ENCODE measurements around the gene ELK1. TPM values are rescaled to one million over a fixed set of nuclear protein-coding genes. Genes with fewer than 3 reads are reported as not detected.
A peak's percentile ranks its signal among the peaks of the same experiment; 100 is the strongest.
"Not testable (repeated sequence)": the region's sequence is repeated elsewhere in the genome, so short reads cannot be mapped to it uniquely, and the experiment has no call there.

The ELK1 gene
- total and polyA plus RNA-seq, 9 donors = 15.3 to 29.9 (median 24.7) TPM

DNA sequence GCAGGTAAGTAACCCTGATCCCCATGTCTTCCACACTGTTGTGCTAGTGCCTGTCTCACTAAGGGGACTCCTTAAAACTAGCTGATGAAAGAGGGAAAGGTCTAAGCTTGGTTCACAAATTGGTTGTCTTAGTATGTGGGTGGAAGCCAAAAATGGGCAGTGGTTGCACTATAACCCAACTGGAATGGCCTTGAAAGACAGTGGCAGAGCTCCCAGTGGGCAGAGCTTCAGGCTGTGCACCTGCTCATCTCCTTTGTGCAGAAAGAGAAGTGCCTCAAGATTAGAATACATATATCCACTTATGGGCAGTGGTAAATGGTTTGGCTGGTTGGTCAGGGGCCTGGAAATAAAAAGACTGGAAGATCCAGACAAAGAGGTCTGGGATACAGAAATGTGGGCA lies 37.9 kb downstream of the ELK1 start:
- Histone ChIP-seq H3K27me3 (ENCODE audit: control insufficient read depth, insufficient read depth, low read length) (peaks cover 8% of the 10 kb centered on the region), H3K36me3 (ENCODE audit: control insufficient read depth, insufficient read depth, low read length) (no peaks in the 10 kb centered on the region), H3K27ac (ENCODE audit: low read length) (no peak overlapping the region), H3K4me3 (ENCODE audit: low read length) (no peak overlapping the region), H3K4me1 (ENCODE audit: control insufficient read depth, insufficient read depth, low read length) (no peaks in the 10 kb centered on the region), H3K9me3 (replicated peaks; ENCODE audit: control insufficient read depth, low read depth, low read length) (no peaks in the 10 kb centered on the region)
- DNase-seq = no peak

DNA sequence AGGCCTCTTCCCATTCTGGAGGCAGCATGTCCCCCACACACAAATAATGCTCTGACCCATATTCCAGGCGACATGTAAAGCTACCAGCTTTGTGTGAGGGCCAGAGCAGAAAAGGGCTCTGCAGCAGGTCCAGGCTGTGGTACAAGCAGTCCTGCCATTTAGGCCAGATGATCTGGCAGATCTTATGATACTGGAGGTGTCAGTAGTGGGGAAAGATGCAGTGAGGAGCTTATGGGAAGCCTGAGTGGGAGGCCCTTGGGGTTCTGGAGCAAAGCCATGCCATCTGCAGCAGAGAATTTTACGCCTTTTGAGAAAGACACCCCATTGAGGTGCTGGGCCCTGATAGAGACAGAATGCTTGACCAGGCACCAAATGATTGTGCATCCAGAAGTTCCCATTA lies 38.4 kb downstream of the ELK1 start:
- Histone ChIP-seq H3K36me3 (ENCODE audit: control insufficient read depth, insufficient read depth, low read length) (no peaks in the 10 kb centered on the region), H3K4me1 (ENCODE audit: control insufficient read depth, insufficient read depth, low read length) (no peaks in the 10 kb centered on the region), H3K4me3 (ENCODE audit: low read length) (no peak overlapping the region), H3K27ac (ENCODE audit: low read length) (no peak overlapping the region), H3K27me3 (ENCODE audit: control insufficient read depth, insufficient read depth, low read length) (peaks cover 8% of the 10 kb centered on the region), H3K9me3 (replicated peaks; ENCODE audit: control insufficient read depth, low read depth, low read length) (no peaks in the 10 kb centered on the region)
- 69% methylated on average over 1 of the region's 2 CpGs for WGBS (ENCODE audit: insufficient coverage)
- no peak for DNase-seq

DNA sequence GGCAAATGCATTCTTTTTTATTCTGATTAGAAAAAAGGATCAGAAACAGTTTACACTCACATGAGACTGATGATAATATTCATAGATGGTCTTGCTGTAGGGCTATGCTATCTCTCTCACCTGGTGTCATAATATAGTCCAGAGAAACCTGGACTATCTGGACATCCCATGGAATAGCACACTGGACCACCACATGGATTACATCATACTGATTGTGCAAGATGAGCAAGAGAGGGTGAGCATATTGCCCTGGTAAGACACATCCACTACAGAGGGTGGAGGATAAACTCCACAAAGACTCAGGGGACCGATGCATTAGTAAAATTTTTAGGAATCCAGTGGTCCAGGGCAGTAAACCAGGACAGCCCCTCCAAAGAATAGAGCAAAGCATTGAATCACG lies 38.9 kb downstream of the ELK1 start:
- Histone ChIP-seq H3K4me3 (ENCODE audit: low read length) (no peak overlapping the region), H3K27me3 (ENCODE audit: control insufficient read depth, insufficient read depth, low read length) (peaks cover 8% of the 10 kb centered on the region), H3K36me3 (ENCODE audit: control insufficient read depth, insufficient read depth, low read length) (no peaks in the 10 kb centered on the region), H3K27ac (ENCODE audit: low read length) (no peak overlapping the region), H3K9me3 (replicated peaks; ENCODE audit: control insufficient read depth, low read depth, low read length) (no peaks in the 10 kb centered on the region), H3K4me1 (ENCODE audit: control insufficient read depth, insufficient read depth, low read length) (no peaks in the 10 kb centered on the region)
- WGBS (ENCODE audit: insufficient coverage) = no CpG with 5 or more reads among the region's 2 CpGs
- no peak for DNase-seq

DNA sequence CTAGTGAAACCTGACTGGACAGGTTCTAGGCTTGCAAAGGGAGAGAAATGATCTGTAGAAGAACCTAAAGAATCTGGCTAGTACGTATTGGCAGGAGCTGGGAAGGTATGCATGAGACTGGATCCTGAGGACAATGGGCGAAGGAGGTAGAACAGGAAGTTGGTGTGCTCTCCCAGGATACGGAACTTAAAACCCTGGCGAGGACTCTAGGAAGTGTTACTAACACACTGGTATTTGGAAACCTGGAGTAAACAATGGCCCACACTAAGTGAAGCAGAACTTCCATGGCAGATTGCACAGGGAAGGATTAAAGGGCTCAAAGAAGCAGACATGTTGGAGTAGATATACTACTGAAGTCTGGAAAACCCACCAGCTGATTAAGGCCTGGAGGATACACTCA lies 39.9 kb downstream of the ELK1 start:
- 69% methylated on average over 3 of the region's 4 CpGs for WGBS (ENCODE audit: insufficient coverage)
- DNase-seq = no peak
- no peak overlapping the region for H3K27ac ChIP-seq (ENCODE audit: low read length)
- H3K4me3 ChIP-seq (ENCODE audit: low read length) = no peak overlapping the region
- H3K9me3 ChIP-seq (replicated peaks; ENCODE audit: control insufficient read depth, low read depth, low read length) = no peaks in the 10 kb centered on the region
- peaks cover 8% of the 10 kb centered on the region for H3K27me3 ChIP-seq (ENCODE audit: control insufficient read depth, insufficient read depth, low read length)
- no peaks in the 10 kb centered on the region for H3K36me3 ChIP-seq (ENCODE audit: control insufficient read depth, insufficient read depth, low read length)
- no peaks in the 10 kb centered on the region for H3K4me1 ChIP-seq (ENCODE audit: control insufficient read depth, insufficient read depth, low read length)

DNA sequence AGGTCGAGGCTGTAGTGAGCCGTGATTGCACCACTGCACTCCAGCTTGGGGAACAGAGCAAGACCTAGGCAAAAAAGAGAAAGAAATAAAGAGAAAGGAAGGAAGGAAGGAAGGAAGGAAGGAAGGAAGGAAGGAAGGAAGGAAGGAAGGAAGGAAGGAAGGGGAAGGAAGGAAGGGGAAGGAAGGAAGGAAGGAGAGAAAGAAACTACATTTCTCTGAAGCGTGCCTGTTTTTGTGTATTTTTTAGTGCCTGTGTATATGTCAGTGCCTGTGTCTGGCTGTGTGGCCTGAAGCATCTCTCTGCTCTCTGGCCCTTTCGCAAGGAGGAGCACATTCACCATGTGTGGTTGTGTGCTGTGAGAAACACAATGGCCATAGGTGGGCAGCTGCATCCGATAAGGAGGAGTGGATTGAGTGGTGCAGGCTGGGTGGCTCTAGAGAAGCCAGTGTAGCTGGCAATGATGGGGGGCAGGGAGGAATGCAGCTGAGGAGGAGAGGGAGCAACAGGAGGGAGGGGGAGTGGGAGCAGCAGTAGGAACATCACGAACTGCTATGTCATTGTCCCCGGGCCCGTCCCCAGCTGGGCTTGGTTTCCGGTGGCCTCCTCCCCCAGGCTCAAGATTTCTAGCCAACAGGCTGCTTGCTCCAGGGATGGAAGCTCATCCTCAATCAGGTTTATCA lies 42.1 kb downstream of the ELK1 start:
- no peak overlapping the region for H3K4me3 ChIP-seq (ENCODE audit: low read length)
- no peaks in the 10 kb centered on the region for H3K36me3 ChIP-seq (ENCODE audit: control insufficient read depth, insufficient read depth, low read length)
- H3K9me3 ChIP-seq (replicated peaks; ENCODE audit: control insufficient read depth, low read depth, low read length) = no peaks in the 10 kb centered on the region
- DNase-seq = no peak
- H3K27ac ChIP-seq (ENCODE audit: low read length) = no peak overlapping the region
- peaks cover 1% of the 10 kb centered on the region for H3K27me3 ChIP-seq (ENCODE audit: control insufficient read depth, insufficient read depth, low read length)
- no peaks in the 10 kb centered on the region for H3K4me1 ChIP-seq (ENCODE audit: control insufficient read depth, insufficient read depth, low read length)
- 73% methylated on average over 6 of the region's 9 CpGs for WGBS (ENCODE audit: insufficient coverage)

DNA sequence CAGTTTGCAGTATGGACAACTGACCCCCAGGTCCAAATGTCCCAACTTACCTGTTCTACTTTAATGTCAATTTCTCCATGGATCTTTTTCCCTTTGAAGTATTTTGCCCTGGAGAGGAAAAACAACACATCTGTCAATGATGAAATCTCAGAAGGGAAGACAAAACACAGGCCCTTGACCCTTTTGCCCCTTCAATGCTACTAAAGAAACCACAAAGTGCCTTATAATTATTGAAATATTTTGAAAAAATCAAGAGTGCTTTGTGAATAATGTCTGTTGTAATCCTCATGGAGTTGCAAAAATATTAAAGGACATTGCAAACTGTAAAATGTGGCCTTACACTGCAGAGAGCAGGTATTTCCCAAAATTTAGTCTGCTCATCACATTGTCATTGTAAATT lies 43.3 kb downstream of the ELK1 start:
- Histone ChIP-seq H3K9me3 (replicated peaks; ENCODE audit: control insufficient read depth, low read depth, low read length) (no peaks in the 10 kb centered on the region), H3K4me1 (ENCODE audit: control insufficient read depth, insufficient read depth, low read length) (no peaks in the 10 kb centered on the region), H3K27ac (ENCODE audit: low read length) (no peak overlapping the region), H3K36me3 (ENCODE audit: control insufficient read depth, insufficient read depth, low read length) (no peaks in the 10 kb centered on the region), H3K4me3 (ENCODE audit: low read length) (no peak overlapping the region), H3K27me3 (ENCODE audit: control insufficient read depth, insufficient read depth, low read length) (no peaks in the 10 kb centered on the region)
- DNase-seq = no peak

DNA sequence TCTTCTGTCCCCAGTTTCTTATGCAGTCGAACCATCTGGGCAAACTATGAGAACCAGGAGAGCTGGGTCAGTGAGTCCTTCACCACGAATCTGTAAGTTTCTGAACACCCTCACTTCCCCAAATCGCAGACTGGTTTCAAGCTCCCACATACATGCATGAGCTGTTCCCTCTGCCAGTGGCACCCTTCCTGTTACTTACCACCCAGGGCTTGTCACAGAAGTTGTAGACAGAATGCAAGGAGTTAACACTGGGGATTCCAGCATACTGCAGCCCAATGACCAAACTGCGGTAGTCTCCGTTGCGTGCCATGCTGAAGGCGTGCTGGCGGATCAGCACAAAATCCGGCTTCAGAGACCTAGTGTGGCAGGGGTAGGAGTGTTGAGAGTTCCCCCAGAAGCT lies 45.3 kb downstream of the ELK1 start:
- DNase-seq = no peak
- WGBS (ENCODE audit: insufficient coverage) = 69% methylated on average over 6 of the region's 9 CpGs
- no peaks in the 10 kb centered on the region for H3K4me1 ChIP-seq (ENCODE audit: control insufficient read depth, insufficient read depth, low read length)
- H3K9me3 ChIP-seq (replicated peaks; ENCODE audit: control insufficient read depth, low read depth, low read length) = no peaks in the 10 kb centered on the region
- no peaks in the 10 kb centered on the region for H3K27me3 ChIP-seq (ENCODE audit: control insufficient read depth, insufficient read depth, low read length)
- no peak overlapping the region for H3K4me3 ChIP-seq (ENCODE audit: low read length)
- H3K36me3 ChIP-seq (ENCODE audit: control insufficient read depth, insufficient read depth, low read length) = no peaks in the 10 kb centered on the region
- H3K27ac ChIP-seq (ENCODE audit: low read length) = no peak overlapping the region

DNA sequence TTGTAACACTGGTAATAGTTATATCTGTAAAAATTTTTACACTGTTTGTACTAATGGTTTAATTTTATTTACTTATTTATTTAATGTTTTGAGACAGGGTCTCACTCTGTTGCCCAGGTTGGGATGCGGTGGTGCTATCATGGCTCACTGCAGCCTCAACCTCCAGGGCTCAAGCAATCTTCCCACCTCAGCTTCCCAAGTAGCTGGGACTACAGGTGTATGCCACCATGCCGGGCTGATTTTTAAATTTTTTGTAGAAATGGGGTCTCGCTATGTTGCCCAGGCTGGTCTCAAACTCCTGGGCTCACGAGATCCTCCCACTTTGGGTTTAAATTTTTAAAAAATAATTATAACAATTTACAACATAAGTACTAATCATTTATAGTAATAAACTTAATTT lies 47.2 kb downstream of the ELK1 start:
- H3K27me3 ChIP-seq (ENCODE audit: control insufficient read depth, insufficient read depth, low read length) = not testable (repeated sequence)

DNA sequence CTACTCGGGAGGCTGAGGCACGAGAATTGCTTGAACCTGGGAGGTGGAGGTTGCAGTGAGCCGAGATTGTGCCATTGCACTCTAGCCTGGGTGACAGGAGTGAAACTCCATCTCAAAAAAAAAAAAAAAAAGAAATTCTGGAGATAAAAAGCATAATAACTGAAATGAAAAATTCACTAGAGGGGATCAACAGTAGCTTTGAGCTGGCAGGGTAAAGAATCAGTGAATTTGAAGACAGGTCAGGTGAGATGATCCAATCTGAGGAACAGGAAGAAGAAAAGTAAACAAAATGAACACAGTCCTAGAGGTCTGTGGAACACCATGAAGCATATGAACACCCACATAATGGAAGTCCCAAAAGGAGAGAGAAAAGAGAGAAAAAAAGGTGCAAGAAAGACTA lies 53.1 kb downstream of the ELK1 start:
- no peak overlapping the region for H3K27ac ChIP-seq (ENCODE audit: low read length)
- H3K4me3 ChIP-seq (ENCODE audit: low read length) = no peak overlapping the region
- DNase-seq = no peak
- H3K27me3 ChIP-seq (ENCODE audit: control insufficient read depth, insufficient read depth, low read length) = no peaks in the 10 kb centered on the region
- H3K36me3 ChIP-seq (ENCODE audit: control insufficient read depth, insufficient read depth, low read length) = no peaks in the 10 kb centered on the region
- peaks cover 6% of the 10 kb centered on the region for H3K9me3 ChIP-seq (replicated peaks; ENCODE audit: control insufficient read depth, low read depth, low read length)
- no CpG with 5 or more reads among the region's 3 CpGs for WGBS (ENCODE audit: insufficient coverage)
- no peaks in the 10 kb centered on the region for H3K4me1 ChIP-seq (ENCODE audit: control insufficient read depth, insufficient read depth, low read length)

More for the DNA sequence above, 47.2 kb downstream of the ELK1 start:
- no CpG with 5 or more reads among the region's 4 CpGs for WGBS (ENCODE audit: insufficient coverage)
- not testable (repeated sequence) for H3K9me3 ChIP-seq (replicated peaks; ENCODE audit: control insufficient read depth, low read depth, low read length); H3K4me3 ChIP-seq (ENCODE audit: low read length); H3K27ac ChIP-seq (ENCODE audit: low read length); H3K4me1 ChIP-seq (ENCODE audit: control insufficient read depth, insufficient read depth, low read length); H3K36me3 ChIP-seq (ENCODE audit: control insufficient read depth, insufficient read depth, low read length); DNase-seq

DNA sequence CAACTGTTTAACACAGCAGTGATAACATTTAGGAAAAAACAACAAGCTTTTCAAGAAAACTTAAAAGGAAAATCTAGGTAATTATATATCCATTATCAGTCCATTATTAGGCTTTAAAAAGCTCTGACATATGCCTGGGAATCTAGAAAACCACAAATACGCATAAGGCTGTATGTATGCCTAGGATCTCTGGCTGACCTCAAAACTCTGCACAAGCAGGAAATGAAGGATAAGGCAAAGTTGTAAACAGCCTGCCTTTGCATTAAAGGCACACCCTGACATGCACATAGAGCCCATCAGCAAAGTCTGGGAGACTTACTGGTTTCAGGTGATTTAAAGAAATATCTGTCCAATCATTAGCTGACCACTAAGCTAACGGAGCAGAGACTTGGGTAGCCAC lies 54.1 kb downstream of the ELK1 start:
- whole genome bisulfite sequencing (ENCODE audit: insufficient coverage) = 80% methylated on average over 1 of the region's 2 CpGs
- Histone ChIP-seq H3K4me1 (ENCODE audit: control insufficient read depth, insufficient read depth, low read length) (no peaks in the 10 kb centered on the region), H3K9me3 (replicated peaks; ENCODE audit: control insufficient read depth, low read depth, low read length) (peaks cover 6% of the 10 kb centered on the region), H3K27me3 (ENCODE audit: control insufficient read depth, insufficient read depth, low read length) (no peaks in the 10 kb centered on the region), H3K27ac (ENCODE audit: low read length) (no peak overlapping the region), H3K4me3 (ENCODE audit: low read length) (no peak overlapping the region), H3K36me3 (ENCODE audit: control insufficient read depth, insufficient read depth, low read length) (no peaks in the 10 kb centered on the region)
- no peak for DNase-seq

DNA sequence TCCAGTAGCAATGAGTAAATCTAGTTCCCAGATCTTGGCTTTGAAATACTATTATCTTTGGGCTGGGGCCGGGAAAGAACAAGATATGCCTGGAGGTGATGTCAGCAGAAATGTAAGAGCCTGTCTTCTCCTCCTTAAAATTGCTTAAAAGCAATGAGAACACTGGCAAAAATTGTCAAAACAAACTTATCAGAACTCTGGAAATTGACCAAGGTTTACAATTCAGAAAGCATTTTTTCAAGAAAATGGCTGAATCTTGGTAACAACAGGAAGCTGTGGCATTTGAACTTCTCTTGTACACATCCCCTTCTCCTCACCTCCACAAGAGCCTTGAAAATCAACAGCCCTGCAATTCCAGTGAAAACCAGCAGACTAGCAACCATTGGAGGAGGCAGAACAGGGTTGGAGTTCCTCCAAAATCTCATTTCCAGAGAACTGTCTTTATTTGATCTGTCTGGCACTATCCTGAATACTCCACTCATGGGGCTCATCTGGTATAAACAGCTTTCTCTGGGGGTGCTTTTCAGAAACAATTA lies 54.6 kb downstream of the ELK1 start:
- WGBS (ENCODE audit: insufficient coverage) = 60% methylated on average over 1 of the region's 1 CpG
- no peak overlapping the region for H3K27ac ChIP-seq (ENCODE audit: low read length)
- DNase-seq = peak; percentile 9
- no peaks in the 10 kb centered on the region for H3K36me3 ChIP-seq (ENCODE audit: control insufficient read depth, insufficient read depth, low read length)
- no peaks in the 10 kb centered on the region for H3K27me3 ChIP-seq (ENCODE audit: control insufficient read depth, insufficient read depth, low read length)
- peaks cover 6% of the 10 kb centered on the region for H3K9me3 ChIP-seq (replicated peaks; ENCODE audit: control insufficient read depth, low read depth, low read length)
- no peak overlapping the region for H3K4me3 ChIP-seq (ENCODE audit: low read length)
- H3K4me1 ChIP-seq (ENCODE audit: control insufficient read depth, insufficient read depth, low read length) = no peaks in the 10 kb centered on the region
